Stomach (tissue), 4 donors: ENCODE data around the gene MICALL2.

Source experiments
- CTCF ChIP-seq, 7 experiments: fragments of 450-650 bp in 4 of 7; fragments of 200-600 bp in 3 of 7; sonication (generic) in 3 of 7; IDR thresholded peaks; one replicate each; pipeline ENCODE4 v1.5.1; 2016 to 2019; ENCODE audit warnings: antibody characterized with exemption in 7 of 7, control low read depth in 2 of 7, mild to moderate bottlenecking in 1 of 7
- EP300 ChIP-seq: sonication (generic); formaldehyde crosslinking; IDR thresholded peaks from one replicate; pipeline ENCODE4 v1.6.1; 2017; ENCODE audit warnings: antibody characterized with exemption

- TF ChIP-seq CTCF (IDR thresholded peaks at IDR 0.05): no peak
- no peak for TF ChIP-seq EP300
Observed at GRCh38 chr7:1403638-1404459, 55.4 kb downstream of the MICALL2 start.
